GM19239 (cell line): ENCODE results near the gene LMAN2.
A peak's percentile ranks its signal among the peaks of the same experiment; 100 is the strongest.
"Not testable (repeated sequence)": the region's sequence is repeated elsewhere in the genome, so short reads cannot be mapped to it uniquely, and the experiment has no call there.

Experiments used
- DNase-seq: peaks from one replicate; pipeline ENCODE4 v3.0.0; 2011; ENCODE audit warnings: low spot score; ENCODE audit not compliant: insufficient read length
- FAIRE-seq: peaks from 2 replicates; lab custom pipeline; 2011; peaks lifted over from hg19 to GRCh38; lab: Jason Lieb, UNC

The LMAN2 gene

DNA sequence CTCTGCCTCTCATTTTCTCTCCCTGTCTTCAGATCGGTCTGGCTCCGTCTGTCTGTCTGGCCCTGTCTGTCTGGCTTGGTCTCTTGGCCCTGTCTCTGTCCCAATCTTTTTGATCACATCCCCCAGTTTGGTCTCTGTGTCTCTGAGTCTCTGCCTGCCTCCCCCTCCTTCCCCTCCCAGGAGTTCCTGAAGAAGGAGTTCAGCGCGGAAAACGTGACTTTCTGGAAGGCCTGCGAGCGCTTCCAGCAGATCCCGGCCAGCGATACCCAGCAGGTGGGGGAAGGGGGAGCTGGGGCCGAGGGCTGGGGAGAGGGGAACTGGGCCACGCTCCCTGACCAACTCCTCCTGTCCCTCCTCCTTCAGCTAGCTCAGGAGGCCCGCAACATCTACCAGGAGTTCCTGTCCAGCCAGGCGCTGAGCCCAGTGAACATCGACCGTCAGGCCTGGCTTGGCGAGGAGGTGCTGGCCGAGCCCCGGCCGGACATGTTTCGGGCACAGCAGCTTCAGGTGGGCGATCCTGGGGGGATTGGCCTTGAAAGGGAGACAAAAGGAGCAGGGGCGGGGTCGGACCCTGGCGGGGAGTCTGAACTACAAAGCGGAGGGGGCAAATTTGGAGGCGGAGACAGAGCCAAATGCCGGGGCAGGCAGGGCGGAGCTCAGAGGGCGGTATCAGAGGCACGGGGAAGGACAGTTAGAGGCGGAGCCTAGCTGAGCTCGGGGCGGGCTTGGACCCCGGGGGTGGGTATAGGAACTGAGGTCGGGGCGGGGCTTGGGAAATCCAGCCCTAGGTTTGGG lies 15.3 kb upstream of the LMAN2 start:
- FAIRE-seq, result no peak

DNA sequence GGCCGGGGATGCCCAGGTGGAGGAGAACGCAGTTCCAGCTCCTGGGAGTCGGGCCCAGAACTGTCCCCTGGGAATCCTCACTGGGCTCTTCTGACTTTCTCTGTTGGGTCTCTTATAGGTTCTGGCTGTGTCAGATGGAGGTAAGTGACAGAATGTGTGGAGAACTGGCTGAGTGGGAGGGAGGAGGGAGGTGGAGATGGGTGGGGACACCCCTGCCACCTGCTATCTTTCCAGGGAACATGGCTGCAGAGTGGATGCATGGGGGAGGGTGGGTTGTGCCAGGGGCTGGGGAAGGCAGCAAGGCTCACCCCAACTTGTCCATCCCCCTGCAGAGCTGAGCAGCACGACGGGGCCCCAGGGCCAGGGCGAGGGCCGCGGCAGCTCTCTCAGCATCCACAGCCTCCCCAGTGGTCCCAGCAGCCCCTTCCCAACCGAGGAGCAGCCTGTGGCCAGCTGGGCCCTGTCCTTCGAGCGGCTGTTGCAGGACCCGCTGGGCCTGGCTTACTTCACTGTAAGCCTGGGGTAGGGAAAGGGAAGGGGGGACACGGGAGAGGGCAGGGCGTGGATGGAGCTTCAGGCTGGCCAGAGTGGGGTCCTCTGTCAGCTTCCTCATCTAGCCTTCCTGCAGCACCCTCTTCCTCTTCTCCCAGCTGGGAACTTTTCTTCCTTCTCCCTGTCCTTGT lies 14.5 kb upstream of the LMAN2 start:
- DNase-seq (no peak), FAIRE-seq (no peak)

More for the DNA sequence above, 15.3 kb upstream of the LMAN2 start:
- no peak for DNase-seq

DNA sequence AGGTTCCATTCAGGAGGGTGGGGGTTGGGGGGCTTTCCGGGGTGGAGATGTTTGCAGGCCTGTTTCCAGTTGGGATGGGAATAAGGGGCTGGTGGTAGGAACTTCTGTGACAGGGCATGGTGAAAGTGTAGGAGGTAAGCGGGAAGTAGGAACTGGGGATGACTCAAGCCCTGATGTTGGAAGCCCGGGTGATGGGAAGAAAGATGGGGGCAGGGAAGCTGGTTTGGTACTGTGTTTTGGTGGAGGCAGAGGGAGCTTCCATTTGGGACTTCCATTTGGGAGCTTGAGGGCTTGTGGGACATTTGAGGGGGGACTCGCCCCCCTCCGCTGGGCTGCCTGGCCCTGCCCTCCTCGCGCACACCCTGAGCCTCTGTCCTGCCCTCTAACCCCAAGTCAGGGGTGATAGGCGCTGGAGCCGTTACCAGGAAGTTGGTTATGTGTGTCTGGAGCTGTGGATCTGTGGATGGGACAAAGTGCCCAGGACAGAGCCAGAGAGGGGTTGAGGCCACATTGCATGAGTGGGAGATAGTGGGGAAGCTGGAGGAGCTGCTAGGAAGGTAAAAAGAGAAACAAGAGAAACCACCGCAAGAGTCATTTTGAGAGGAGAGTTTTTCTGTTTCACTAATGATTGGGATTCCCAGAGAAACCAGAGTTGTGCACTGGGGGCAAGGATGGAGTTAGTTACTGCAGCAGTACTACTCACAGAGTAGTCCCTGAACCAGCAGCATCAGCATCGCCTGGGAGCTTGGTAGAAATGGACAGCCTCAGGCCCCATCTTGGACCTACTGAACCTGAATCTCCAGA lies 12.9 kb upstream of the LMAN2 start:
- FAIRE-seq, result peak; percentile 84
- peak; percentile 64 for DNase-seq

DNA sequence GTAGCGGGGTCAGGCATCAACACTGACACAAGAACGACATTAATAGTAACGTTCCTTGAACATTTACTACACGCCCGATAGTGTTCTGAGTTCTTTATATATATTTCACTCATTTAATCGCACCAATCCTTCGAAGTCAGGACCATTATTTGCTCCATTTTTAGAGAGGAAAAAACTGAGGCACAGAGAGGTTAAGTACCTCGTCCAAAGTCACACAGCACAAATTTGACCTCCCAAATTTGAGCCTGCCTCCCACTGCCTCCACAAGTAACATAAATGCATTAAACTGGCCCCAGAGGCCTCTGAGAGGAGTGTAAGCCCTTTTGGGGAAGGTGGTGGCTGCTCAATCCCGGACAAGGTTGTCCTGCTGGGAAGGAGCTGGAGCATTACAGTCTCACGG lies 12.1 kb upstream of the LMAN2 start:
- DNase-seq (no peak), FAIRE-seq (no peak)

DNA sequence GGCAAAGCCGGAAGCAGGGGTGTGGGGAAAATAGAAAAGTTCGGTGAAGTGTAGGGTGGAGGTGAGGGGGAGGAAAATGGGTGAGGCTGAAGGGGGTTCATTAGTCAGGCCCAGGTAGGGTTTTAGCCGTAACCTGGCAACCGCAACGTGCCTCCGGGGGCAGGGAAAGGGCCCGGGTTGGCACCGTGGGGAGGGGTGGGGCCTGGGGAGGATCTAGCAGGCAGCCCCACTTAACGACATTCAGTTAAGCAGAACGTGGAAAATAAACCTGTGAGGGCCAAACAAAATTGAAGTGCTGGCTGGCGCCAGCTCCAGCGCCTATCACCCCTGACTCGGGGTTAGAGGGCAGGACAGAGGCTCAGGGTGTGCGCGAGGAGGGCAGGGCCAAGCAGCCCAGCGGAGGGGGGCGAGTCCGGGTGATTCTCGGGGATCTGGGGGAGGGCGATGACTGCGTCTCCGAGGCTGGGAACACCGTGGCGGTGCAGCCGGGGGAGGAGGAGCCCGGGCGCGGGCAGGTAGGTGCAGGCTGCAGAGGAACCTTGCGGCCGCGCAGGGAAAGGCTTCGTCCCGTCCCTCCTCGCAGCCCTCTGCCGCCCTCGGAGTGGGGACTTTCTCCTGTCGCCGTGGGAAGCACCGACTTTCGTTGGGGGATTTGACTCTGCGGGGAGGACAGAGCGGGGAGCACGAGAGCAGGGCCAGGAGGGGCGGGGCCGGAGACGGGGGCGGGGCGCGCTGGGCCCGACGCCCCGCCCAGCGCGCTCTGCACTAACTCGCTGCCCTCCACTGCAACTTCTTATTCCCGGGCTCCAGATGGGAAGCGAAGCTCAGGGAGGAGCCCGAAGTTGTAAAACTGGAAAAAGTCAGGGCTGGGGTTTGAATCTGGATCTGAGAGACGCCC lies 11.4 kb upstream of the LMAN2 start:
- peak; percentile 68 for DNase-seq
- peak; percentile 84 for FAIRE-seq

DNA sequence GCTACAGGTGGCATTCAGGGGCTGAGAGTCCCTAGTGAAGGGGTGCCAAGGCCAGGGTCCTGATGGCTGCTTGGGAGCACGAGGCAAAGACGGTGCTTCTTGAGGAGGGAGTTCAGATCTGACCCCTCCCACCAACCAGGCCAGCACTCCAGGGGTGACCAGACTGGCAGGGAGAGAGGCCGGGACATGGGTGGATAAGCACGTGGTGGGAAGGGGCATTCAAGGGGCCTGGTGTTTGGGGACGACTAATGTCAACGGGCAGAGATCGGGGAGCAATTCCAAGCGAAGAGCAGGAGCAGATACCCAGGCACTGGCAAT lies 10.8 kb upstream of the LMAN2 start:
- DNase-seq, result no peak
- FAIRE-seq, result no peak

DNA sequence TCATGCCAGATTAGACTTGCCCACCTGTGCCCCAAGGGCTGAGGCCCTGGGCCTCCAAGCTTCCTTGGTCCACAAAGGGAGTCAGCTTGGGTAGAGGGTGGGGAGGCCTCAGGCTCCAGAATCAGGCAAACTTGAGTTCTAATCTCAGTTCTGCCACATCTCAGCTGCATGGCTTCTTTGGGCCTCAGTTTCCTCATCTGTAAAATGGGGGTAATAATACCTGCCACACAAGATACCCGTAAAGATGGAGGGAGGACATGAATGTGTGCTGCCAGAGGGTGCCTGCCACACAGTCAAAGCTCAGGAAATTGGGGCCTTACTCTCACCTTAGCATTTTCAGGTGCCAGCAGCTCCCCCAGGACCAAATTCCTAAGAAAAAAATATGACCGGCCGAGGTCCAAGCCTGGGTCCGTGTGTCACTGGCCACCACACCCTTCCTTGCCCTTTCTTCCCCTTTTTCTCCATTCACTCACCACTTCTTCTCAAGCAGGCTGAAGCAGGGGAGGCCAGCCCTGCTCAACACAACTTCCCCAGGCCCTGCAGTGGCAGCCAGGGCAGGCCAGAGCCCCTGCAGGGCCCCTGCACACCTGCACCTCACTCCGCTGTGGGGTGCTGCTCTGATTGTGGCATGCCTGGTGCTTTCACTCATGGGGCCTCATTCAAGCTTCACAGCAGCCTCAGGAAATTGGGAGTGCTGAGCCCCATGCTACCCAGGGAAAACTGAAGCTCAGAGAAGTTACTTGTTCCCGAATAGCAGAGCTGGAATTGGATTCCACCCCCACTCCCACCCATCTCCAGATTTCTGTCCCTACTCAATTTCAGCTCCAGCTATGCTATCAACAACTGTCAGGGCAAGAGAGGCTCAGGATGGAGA lies 10.2 kb upstream of the LMAN2 start:
- FAIRE-seq, result peak; percentile 77

DNA sequence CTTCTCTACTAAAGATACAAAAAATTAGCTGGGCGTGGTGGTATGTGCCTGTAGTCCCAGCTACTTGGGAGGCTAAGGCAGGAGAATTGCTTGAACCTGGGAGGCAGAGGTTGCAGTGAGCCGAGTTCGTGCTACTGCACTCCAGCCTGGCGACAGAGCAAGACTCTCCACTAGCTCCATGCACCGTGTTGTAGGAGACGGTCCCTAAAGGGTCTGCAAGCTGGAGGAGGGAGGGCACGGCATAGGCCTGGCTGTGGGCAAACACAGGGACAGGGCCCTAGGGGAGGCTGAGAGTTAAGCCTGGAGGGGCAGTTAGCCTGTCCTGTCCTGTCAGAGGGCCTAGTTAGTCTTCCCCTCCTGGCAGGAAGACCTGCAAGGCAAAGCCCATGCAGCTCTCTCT lies 9.3 kb upstream of the LMAN2 start:
- not testable (repeated sequence) for DNase-seq, FAIRE-seq

More for the DNA sequence above, 10.2 kb upstream of the LMAN2 start:
- no peak for DNase-seq

DNA sequence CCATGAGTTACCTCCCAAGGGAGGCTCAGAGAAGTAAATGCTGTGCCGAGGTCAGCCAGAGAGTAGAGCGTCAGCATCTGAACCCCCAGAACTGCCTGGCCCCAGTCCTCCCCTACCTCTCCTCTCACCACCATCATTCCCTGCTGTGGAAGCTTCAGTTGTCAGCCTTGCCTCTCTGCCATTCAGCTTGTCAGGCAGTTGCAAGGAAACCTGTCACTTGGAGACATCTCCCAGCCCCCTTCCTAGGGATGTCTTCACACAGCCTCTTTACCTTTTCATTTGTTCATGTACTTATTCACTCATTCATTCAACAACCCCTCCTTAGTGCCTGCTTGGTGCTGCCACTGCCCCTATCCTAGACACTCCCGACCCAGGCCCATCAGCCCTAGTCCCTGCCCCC lies 8.4 kb upstream of the LMAN2 start:
- FAIRE-seq, result no peak
- DNase-seq, result no peak

DNA sequence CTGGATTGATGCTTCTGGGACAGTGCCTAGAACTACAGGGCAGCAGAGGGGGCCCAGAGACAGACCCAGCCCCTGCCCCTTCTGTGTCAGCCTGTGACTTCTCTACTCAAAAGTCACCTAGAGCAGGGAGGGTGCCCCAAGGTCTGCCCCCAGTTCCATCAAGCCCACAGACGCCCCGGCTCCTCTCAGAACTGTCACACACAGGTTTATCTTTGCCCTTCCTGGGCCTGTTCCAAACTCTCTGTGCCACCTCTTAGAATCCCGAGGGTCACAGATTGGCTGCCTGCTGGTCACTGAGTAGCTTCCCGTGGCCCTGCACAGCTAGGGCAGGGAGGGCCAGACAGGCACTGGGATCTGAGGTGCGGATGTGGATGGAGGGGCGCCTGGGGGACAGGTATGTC lies 8.0 kb upstream of the LMAN2 start:
- no peak for DNase-seq

DNA sequence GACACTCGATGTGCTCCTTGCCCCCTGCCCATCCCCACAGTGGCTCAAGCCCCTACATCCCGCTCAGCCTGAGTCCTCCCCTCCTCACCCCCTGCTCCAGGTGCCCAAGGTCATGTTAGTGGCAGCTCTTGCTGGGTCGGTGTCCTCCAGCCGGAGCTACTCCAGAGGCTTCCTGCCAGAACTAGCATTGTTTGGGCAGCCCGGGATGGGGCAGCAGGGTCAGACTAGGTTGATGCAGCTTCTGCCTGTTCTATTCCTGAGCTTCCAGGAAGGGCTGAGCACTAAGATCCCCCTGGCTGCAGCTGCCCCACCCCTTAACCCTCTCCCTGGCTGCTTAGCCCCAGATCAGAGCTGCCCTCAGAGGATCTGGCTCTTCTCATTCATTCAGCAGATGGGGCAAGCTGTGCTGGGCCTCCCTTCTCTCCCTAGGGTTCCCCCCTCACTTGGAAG lies 6.9 kb upstream of the LMAN2 start:
- DNase-seq (no peak), FAIRE-seq (peak; percentile 63)

More for the DNA sequence above, 8.0 kb upstream of the LMAN2 start:
- no peak for FAIRE-seq

DNA sequence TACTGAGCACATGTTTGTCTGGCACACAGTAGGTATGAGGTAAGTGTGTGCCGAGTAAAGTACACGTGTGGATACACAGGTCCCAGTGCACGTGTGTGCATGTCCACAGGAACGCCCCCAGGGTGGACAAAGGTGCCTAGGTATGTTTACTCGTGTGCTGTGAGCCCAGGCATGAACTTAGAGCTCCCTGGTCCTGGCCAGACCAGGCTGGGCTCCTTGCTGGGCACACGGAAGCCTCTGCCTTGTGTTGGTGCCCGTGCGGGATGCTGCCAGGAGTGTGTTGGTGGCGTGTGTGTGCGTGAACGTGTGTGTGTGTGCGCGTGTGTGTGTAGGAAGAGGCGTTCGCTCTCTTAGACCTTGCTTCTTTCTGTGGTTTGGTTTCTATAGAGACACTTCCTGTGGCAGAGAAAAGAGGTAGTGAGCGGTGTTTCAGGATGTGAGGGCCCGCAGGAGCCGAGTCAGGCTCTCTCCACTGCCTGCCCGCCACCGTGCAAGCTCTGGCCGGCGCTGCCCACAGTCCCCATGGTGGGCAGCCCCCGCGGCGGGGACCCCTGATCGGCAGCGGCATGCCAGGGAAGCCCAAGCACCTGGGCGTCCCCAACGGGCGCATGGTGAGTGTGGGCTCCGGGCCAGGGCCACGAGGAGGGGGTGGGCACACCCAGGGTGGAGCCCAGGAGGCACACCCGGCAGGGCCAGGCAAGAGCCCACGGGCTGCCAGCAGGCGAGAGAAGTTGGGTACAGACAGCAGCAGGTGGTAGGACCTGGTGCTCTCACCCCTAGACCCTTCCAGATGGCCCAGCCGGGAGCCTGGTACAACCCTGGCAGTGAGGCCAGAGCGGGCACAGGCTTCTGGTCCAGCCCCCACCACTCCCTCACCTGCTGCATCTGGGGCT lies 6.2 kb upstream of the LMAN2 start, which contains the start of gene RGS14:
Gene RGS14 (plus strand): TSS at position 466 of the 893 bp plus-strand sequence. CDS start 101 bp downstream, at position 567.
- FAIRE-seq, result peak; percentile 94
- DNase-seq, result peak; percentile 93

DNA sequence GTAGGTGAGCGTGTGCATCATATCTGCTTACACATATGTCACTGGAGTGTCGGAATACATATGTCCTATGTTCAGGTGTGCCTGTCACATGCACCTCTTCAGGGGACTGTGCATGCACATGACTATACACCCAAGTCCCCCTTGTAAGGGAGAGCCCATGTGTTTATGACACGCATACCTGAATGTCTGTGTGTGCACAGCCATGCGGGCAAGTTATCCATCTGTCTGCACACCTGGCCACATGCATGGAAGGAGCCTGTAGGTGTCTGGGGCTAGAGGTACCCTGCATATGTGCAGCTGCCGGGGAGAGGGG lies 5.6 kb upstream of the LMAN2 start:
- no peak for FAIRE-seq
- DNase-seq, result no peak

DNA sequence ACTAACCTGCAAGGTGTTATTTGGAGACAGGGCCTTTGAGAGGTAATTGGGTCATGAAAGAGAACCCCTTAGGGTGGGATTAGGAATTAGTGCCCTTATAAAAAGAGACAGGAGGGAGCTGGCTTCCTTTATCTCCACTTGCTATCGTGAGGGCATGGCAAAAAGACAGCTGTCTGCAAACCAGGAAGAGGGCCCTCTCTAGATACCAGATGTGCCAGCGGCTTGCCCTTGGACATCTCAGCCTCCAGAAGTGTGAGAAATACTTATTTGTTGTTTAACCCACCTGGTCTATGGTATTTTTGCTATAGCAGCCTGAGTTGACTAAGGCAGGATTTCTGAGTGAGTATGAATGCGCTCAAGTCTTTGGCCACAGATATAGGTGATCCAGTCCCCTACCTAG lies 5.3 kb upstream of the LMAN2 start:
- DNase-seq (no peak), FAIRE-seq (no peak)

DNA sequence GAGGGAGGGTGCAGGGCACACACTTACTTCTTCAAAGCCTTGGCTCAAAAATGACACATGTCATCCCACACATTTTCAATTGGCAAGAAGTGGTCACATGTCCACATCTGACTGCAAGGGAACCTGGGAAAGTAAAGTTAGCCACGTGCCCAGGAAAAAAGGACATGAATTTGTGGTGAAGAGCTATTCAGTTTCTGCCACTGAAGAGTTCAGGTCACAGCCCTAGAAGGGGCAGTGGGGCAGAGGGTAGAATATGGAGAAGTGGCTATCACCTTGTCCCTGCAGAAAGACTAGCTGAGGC lies 4.3 kb upstream of the LMAN2 start:
- no peak for DNase-seq
- no peak for FAIRE-seq

DNA sequence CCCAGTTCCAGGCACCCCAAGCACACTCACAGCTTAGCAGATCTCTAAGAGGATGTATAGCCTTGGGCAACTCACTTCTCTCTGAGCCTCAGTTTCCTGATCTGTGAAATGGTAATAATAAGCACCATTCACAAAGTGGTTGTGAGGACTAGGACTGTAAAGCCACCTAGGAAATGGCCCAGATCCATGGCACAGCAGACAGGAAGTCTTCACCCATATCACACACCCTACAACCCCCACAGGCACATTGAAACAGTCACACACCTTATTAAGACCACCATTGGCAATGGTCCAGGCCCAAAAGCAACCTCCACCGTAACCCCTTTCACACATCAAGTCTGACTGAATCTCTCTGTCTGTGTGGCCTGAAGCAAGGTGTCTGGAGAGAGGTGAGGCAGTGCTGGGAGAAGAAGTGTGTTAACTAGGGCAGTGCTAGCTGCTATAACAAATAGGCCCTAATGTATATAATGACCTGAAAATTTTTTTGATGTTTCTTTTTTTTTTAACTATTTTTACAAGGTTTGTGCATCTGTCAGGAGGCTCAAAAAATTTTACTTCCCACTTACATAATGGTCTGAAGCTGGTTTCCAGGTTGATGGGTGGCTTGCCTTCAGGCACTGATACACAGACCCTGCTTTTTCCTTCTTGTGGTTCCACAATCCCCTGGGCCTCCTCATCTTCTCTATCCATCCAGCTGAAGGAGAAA lies 3.8 kb upstream of the LMAN2 start:
- FAIRE-seq (no peak), DNase-seq (no peak)

DNA sequence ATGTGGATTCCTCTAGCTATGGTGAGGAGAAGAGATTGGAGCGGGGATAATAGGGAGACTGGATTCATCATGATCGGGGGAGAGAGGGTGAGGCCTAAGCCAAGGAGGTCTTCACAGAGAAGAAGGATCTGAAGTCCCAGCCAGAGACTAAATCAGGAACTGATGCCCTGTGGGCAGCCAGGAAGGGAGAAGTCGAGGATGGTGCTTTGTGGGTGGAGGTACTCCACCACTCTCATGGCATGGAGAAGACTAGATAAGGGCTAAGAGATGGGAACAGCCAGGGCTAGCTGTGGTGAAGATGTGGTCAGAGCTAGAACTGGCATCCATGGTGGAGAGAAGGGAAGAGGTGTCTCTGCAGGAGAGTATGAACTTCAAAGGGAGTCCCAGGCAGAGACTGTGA lies 3.2 kb upstream of the LMAN2 start:
- FAIRE-seq, result no peak

DNA sequence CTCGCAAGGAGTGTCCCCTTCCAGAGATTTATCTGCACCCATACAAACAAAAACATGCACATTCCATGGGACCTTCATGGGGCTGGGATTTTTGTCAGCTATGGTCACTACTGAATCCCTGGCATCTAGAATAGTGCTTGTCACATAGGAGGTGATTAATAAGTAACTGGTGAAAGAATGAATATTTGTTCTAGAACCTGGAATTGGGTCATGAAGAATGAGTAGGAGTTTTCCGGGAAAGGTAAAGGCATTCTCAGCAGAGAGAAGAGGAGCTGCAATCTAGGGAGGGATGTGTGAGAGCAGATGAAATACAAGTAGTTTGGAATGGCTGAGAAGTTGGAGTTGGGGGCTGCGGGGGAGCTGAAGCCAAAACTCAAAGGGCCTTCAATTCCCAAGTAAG lies 2.8 kb upstream of the LMAN2 start:
- DNase-seq (no peak), FAIRE-seq (no peak)

More for the DNA sequence above, 3.2 kb upstream of the LMAN2 start:
- DNase-seq, result no peak
